DMS79 treated with DMSO at 0.1 percent for 48 hours (cell line): ENCODE results near the gene HLA-F.

ENCODE experiments used
- DNase-seq: peaks from one replicate; lab custom pipeline; 2025; lab: John Stamatoyannopoulos, UW

The HLA-F gene

GRCh38 chr6:29763491-29764289, 40.5 kb downstream of the HLA-F start:
- DNase-seq = no peak

GRCh38 chr6:29764422-29765196, 41.4 kb downstream of the HLA-F start:
- no peak for DNase-seq

GRCh38 chr6:29769336-29769735, 46.1 kb downstream of the HLA-F start:
- no peak for DNase-seq

- DNase-seq = no peak
These were observed 47.1 kb downstream of the HLA-F start for GRCh38 chr6:29770306-29770705.

GRCh38 chr6:29776684-29777083, 53.5 kb downstream of the HLA-F start:
- DNase-seq = no peak
